ENCODE measurements around the gene SORCS1.

SORCS1 gene

DNA sequence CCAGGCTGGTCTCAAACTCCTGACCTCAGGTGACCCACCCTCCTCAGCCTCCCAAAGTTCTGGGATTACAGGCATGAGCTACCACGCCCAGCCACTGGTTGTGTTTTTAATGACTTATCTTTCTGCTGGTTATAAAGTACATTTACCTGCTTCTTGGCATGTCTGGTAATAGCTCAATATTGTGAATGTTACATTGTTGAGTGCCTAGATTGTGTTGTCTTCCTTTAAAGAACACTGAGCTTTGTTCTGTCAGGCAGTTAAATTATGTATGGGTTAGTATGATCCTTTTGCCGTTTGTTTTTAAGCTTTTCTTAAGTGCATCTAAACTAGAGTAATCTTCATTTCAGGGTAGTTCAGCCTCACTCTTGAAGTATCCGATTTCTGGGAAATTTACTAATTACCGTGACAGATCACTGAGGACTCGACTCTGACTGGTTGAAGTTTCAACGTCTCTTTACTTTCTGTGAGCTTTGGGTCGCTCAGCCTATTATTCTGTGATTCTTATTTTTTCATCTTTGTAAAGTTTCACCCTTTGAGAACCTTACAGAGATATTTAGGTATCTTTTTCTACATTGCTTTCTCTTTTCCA, 617.4 kb downstream of the SORCS1 start:
- TF ChIP-seq, protein P1, sequence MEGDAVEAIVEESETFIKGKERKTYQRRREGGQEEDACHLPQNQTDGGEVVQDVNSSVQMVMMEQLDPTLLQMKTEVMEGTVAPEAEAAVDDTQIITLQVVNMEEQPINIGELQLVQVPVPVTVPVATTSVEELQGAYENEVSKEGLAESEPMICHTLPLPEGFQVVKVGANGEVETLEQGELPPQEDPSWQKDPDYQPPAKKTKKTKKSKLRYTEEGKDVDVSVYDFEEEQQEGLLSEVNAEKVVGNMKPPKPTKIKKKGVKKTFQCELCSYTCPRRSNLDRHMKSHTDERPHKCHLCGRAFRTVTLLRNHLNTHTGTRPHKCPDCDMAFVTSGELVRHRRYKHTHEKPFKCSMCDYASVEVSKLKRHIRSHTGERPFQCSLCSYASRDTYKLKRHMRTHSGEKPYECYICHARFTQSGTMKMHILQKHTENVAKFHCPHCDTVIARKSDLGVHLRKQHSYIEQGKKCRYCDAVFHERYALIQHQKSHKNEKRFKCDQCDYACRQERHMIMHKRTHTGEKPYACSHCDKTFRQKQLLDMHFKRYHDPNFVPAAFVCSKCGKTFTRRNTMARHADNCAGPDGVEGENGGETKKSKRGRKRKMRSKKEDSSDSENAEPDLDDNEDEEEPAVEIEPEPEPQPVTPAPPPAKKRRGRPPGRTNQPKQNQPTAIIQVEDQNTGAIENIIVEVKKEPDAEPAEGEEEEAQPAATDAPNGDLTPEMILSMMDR (IDR thresholded peaks at IDR 0.05; ENCODE audit: low read depth, low read length): no peak
- H3K4me3 ChIP-seq (ENCODE audit: low read depth, low read length): no peak overlapping the region

DNA sequence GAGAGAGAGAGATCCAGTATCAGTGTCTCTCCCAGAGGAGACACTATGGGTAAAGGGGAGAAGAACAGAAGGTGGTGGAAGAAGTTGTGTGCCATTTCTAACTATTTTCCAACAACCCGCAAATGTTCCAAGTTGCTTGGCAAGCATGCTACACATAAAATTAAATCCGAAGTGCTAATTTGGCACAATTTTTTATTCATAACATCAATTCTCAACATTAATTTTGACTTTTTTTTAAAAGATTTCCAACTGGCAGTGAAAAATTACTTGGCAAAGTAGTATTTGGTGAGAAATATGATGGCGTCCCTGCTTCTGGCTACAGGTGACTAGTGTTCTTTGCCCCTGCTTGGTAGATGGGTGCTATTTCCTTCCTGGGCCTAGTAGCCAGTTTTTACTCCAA, 622.0 kb downstream of the SORCS1 start:
- TF ChIP-seq, protein P1 (IDR thresholded peaks at IDR 0.05; ENCODE audit: low read depth, low read length): no peak
- H3K4me3 ChIP-seq (ENCODE audit: low read depth, low read length): no peak overlapping the region

DNA sequence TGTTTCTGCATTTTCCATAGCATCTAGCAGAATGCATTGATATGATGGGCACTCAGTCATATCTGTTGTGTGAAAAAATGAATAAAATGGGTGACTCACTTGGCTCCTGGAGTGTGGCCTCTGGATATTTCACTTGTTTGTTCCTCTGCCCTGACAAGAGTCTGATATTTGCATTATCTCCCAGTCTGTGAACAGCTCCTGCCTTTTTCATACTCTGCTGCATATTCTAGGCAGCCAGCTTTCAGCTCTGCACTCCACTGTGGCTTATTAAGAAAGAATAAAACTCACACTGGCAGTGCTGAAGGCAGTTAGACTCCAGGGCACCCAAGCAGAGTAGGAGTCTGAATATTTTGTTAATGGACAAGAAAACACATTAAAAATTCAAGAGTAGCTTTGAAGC, 623.9 kb downstream of the SORCS1 start:
- H3K4me3 ChIP-seq (ENCODE audit: low read depth, low read length): no peak overlapping the region
- TF ChIP-seq, protein P1 (IDR thresholded peaks at IDR 0.05; ENCODE audit: low read depth, low read length): no peak

DNA sequence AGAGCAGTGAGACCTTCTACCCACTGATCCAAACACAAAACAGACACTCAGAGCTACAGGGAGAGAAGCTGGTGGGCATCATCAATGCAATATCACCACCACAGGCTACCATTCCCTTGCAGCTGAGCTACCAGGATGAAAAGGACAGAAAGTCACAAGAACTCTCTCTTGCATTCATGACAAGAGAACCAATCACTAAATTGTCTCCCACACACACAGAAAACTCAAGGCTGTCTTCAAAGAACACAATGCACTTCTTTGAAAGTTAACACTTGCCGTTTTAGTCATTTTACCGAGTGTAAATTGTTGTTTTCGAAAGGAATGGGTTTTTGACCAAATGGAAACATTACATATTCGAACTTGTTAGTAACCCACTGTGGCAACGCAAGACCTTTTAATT, 626.6 kb downstream of the SORCS1 start:
- TF ChIP-seq, protein P1 (IDR thresholded peaks at IDR 0.05; ENCODE audit: low read depth, low read length): no peak
- no peak overlapping the region for H3K4me3 ChIP-seq (ENCODE audit: low read depth, low read length)

DNA sequence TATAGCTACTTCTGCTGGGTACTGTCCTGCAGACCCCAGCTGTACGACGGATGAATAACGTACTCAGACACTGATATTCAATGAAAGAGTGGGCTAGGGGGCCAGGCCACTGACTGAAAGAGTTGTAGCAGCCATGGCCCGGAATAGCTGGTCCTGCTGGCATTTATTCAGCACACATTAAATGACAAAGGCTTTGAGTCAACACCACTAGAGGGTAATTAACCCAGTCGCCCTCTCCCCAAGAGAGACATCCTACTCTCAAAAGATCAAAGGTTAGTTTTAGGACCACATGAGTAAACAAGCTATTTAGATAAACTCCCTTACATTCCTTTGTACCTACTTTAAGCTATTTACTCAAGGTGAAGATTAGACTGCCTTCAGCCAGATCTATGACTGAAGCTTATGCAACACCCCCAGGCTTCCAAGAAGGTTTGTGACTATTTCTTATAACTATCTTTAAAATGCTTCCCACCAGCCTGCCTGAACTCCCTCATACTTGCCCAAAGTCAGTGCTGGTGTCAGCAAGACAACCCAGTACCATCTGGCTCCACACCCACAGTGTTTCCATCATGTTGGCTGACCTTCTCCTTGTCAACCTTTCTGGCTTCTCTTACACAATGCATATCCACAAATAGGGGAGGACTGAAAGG, 629.1 kb downstream of the SORCS1 start:
- H3K4me3 ChIP-seq (ENCODE audit: low read depth, low read length): no peak overlapping the region
- TF ChIP-seq, protein P1 (IDR thresholded peaks at IDR 0.05; ENCODE audit: low read depth, low read length): no peak

DNA sequence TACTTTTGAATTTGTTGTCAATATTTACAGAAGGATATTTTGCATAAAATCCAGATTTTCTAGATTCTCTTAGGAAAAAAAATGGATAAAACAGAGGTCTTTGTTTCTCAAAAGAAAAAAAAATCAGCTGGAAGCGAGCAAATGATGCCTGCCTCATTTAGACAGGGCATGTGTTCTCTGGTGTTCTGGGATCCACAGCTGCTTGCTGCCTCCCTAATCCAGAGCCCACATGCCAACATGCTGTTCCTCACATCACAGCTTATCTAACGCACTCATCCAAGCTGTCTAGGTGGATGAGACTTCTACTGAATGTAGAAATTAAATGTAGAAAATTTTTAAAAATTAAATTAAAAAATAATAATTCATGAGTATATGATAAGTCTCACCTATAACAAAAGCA, 630.1 kb downstream of the SORCS1 start:
- TF ChIP-seq, protein P1 (IDR thresholded peaks at IDR 0.05; ENCODE audit: low read depth, low read length): no peak
- no peak overlapping the region for H3K4me3 ChIP-seq (ENCODE audit: low read depth, low read length)

DNA sequence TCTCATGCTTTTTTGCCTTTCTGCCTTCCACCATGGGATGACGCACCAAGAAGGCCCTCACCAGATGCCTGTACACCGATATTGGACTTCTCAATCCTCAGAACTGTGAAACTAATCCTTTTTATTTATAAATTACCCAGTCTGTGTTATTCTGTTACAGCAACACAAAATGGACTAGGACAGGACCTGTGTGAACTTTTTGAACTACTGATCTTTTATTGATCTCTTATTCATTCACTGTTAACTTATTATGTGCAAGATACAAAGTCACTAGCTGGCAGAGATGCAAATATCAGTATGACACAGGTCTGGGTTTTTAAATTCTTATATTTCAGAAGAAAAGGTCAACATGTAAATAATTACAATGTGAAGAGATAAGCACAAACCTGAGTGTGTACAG, 635.8 kb downstream of the SORCS1 start:
- TF ChIP-seq, protein P1 (IDR thresholded peaks at IDR 0.05; ENCODE audit: low read depth, low read length): no peak
- H3K4me3 ChIP-seq (ENCODE audit: low read depth, low read length): no peak overlapping the region

Measured in WI38 (cell line).